ENCODE results near the gene TMEM8B. TPM values are rescaled to one million over a fixed set of nuclear protein-coding genes. Genes with fewer than 3 reads are reported as not detected.

The TMEM8B gene, protein sequence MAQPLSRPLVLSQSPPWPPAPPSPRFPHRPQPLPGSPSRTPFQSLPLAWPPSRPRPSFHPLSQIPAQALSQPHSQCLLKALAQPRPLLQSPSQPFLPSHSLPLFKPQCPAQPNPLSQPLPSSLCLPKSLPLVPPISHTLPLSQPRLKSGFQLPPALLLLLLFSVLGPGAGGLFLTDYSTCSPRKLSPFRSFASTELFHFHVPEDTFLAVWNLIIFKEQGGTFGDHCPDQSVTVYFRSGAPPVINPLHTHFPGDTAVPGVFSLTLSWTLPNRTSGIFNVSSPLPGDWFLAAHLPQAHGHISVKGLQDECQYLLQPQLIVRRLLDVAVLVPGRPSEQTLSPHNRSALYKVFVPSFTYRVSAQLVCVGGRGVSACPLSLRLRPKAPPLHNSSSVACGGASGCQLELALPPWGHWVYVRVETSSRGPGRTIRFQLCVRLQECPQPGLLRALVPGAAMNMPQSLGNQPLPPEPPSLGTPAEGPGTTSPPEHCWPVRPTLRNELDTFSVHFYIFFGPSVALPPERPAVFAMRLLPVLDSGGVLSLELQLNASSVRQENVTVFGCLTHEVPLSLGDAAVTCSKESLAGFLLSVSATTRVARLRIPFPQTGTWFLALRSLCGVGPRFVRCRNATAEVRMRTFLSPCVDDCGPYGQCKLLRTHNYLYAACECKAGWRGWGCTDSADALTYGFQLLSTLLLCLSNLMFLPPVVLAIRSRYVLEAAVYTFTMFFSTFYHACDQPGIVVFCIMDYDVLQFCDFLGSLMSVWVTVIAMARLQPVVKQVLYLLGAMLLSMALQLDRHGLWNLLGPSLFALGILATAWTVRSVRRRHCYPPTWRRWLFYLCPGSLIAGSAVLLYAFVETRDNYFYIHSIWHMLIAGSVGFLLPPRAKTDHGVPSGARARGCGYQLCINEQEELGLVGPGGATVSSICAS
- 1.7 and 2.1 TPM in 2 replicates for total RNA-seq (2014; rRNA removed; shearing (Covaris generic))

DNA sequence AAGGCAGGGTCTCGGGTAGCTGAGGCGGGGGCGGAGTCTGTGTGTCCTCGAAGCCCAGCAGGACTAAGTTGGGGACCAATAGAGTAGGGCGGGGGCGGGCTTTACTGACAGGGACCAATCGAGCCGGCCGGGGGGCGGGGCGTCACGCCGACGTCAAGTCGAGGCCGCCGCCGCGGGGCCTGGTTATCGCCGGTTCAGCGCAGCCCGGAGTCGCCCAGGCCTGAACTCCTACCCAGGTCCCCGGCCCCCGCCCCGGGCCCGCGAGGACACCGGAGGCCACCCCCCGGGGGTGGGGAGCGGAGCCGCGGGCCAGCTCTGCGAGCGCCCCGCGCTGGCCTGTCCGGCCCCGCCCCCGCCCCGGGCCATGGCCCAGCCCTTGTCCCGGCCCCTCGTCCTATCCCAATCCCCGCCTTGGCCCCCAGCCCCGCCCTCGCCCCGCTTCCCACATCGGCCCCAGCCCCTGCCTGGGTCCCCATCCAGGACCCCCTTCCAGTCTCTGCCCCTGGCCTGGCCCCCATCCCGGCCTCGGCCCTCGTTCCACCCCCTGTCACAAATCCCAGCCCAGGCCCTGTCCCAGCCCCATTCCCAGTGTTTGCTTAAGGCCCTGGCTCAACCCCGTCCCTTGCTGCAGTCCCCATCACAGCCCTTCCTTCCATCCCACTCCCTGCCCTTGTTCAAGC is at the start of gene TMEM8B:
TSS of gene TMEM8B (plus strand) at position 145 of the 680 bp plus-strand sequence. CDS start at position 365, 220 bp downstream.
- peak; percentile 94 to 95 for DNase-seq
- peak within 1 kb of the TSS; percentile 90 for H3K4me3 ChIP-seq
- H3K36me3 ChIP-seq: no peaks in the 10 kb centered on the region
- H3K27me3 ChIP-seq: no peaks in the 10 kb centered on the region
- peak within 1 kb of the TSS; percentile 39; the same call in 1 of the 2 replicates for H3K27ac ChIP-seq
- H3K4me1 ChIP-seq: peaks cover 15% of the 10 kb centered on the region
- H3K9me3 ChIP-seq (replicated peaks): no peaks in the 10 kb centered on the region

DNA sequence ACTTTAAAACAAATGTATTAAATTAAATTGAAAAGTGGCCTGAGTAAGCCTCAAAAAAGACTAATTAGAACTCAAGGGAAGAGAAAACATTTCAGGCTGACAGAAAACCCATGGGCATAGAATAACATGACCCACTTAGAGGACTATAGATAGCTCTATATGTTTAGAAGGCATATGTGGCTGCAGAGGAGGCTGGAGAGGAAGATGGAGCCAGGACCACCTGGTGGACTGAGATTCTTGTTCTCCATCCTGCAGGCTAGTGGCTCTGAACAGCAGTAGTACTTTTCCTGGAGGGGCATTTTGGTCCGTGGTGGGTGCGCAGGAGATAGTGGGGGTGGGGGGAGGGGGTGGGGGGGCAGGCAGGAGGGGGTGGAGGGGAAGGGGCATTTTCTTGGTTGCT is 48.0 kb upstream of the TMEM8B start:
- Histone ChIP-seq H3K27me3 (no peaks in the 10 kb centered on the region), H3K27ac (no peak overlapping the region), H3K9me3 (replicated peaks) (no peaks in the 10 kb centered on the region), H3K4me3 (no peak overlapping the region), H3K4me1 (no peaks in the 10 kb centered on the region; the same call in 1 of the 2 replicates), H3K36me3 (no peaks in the 10 kb centered on the region)
- DNase-seq: no peak

DNA sequence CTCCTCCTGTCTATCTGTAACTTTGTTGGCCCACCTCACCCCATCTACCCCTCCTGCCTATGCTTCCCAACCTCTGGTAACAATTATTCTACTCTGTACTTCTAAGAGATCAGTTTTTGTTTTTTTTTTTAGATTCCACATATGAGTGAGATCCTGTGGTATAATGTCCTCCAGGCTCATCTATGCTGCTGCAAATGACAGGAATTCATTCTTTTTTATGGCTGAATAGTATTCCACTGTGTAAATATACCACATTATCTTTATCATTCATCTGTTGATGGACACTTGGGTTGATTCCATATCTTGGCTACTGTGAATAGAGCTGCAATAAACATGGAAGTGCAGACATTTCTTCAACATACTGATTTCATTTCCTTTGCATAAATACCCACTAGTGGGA is 45.6 kb upstream of the TMEM8B start:
- Histone ChIP-seq H3K4me3 (no peak overlapping the region), H3K27ac (no peak overlapping the region), H3K4me1 (no peaks in the 10 kb centered on the region), H3K27me3 (no peaks in the 10 kb centered on the region), H3K9me3 (replicated peaks) (no peaks in the 10 kb centered on the region), H3K36me3 (no peaks in the 10 kb centered on the region)
- no peak for DNase-seq

DNA sequence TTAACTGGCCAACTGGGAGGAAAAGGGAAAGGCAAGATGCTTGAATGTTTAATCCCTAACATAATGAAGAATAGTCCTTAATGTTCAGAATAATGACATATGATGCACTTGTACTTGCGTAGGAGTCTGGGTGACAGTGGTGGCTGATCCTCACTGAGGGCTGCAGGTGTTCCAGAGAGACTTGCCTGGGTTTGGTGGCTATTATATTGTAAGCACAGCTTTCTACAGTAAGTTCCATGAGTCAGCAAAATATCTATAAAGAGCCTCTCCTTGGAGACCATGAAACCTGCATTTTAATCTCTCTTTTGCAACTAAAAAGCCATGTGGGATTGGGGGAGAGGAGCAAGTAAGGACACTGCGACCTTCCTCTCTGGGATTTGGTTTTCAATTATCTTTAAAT is 39.5 kb upstream of the TMEM8B start:
- H3K27me3 ChIP-seq: no peaks in the 10 kb centered on the region
- DNase-seq: no peak
- H3K4me1 ChIP-seq: peaks cover 4% of the 10 kb centered on the region; the same call in 1 of the 2 replicates
- H3K27ac ChIP-seq: no peak overlapping the region
- H3K4me3 ChIP-seq: no peak overlapping the region
- H3K9me3 ChIP-seq (replicated peaks): no peaks in the 10 kb centered on the region
- H3K36me3 ChIP-seq: no peaks in the 10 kb centered on the region

DNA sequence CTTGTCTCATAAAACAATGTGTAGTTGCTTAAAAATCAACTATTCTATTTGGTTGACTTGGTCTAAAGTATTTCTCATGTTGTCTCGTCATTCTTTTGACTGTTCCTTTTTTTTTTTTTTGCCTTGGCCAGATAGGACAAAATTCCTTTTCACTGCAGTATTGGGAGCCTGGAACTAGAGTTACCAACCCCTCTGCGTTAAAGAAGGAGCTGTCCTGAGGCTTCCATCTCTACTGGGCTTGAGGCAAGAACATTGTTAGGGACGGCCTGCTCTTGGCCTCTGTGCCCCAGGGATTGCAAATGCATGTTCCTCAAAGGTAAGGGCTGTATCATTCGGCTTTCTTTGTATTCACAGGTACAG is 39.0 kb upstream of the TMEM8B start:
- Histone ChIP-seq H3K4me3 (no peak overlapping the region), H3K36me3 (no peaks in the 10 kb centered on the region), H3K27me3 (no peaks in the 10 kb centered on the region), H3K27ac (no peak overlapping the region), H3K9me3 (replicated peaks) (no peaks in the 10 kb centered on the region), H3K4me1 (peaks cover 4% of the 10 kb centered on the region; the same call in 1 of the 2 replicates)
- no peak for DNase-seq

DNA sequence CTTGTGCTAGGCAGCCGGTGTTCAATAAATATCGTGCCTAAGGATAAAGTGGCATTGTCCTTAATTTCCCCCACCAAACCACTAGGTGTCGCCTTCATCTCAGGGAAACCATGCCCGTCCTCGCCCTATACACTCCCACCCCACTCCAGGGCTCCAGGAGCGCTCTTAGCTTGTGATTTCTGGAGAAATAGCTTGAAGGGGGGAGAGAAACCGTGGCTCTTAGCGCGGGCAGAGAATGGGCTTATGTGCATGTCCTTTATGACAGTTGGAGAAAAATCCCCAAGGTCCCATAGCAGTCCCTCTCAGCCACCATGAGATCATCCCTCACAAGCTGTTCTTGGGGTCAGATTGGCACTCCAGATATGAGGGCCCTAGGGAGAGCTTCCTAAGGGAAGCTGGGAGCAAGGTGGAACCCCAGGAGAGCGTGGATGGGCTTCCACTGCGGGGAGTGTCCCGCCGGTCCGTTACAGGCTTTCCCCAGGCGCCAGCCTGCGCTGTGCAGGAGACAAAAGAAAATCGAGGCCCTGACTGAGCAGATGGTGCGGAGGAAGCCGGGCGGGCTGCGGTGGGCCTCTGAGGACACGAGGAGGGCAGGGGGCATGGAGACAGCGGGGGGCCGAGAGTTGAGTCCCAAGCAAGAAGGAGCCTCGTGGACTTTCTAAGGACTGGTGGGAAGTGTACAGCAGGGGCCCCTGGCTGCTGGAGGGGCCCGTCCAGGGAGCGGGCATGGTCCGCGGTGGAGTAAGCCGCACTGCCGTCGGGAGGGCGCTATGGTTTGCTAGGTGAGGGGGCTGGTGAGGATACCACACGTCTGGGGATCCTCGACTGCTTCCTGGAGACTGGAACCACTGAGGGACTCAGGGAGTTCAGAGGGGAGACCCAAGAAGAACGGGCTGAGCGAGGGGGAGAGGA is 38.4 kb upstream of the TMEM8B start:
- H3K4me3 ChIP-seq: no peak overlapping the region
- no peaks in the 10 kb centered on the region for H3K27me3 ChIP-seq
- peaks cover 4% of the 10 kb centered on the region; the same call in 1 of the 2 replicates for H3K4me1 ChIP-seq
- H3K36me3 ChIP-seq: no peaks in the 10 kb centered on the region
- no peaks in the 10 kb centered on the region for H3K9me3 ChIP-seq (replicated peaks)
- no peak overlapping the region for H3K27ac ChIP-seq
- peak; percentile 66 to 83 for DNase-seq

DNA sequence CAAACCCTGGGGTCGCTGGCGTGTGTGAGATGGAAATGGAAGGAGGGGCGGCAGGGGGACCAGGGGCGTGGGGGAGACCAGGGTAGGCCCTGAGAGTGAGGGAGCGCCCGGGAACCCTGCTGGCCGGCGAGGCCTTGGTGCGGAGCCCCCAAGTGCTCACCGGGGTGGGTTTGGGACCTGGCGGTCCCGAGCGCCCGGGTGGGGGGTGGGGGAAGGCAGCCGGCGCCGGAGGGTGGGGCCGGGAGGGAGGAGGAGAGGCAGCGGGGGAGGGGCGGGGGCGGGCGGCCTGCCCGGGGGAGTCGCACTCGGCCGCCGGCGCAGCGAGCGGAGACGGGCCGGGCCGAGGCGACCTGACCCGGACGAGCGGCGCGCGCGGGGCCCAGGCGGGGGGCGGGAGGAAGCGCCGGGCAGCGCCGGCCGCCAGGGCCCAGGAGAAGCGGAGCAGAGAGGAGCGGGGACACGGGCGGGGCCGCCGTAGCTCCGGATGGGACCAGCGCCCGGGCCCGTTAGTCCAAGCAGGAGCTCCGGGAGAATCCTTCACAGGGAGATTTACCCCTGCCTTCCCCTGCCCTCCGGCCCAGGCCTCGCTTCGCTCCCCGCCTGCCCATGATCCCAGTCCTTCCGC is 37.6 kb upstream of the TMEM8B start, which contains the start of gene NPR2:
TSS of gene NPR2 (plus strand) at position 295 of the 625 bp plus-strand sequence. CDS start 818 bp downstream, outside the sequence.
- Histone ChIP-seq H3K27me3 (no peaks in the 10 kb centered on the region), H3K9me3 (replicated peaks) (no peaks in the 10 kb centered on the region), H3K4me3 (no peak within 1 kb of the TSS), H3K27ac (no peak within 1 kb of the TSS), H3K36me3 (no peaks in the 10 kb centered on the region), H3K4me1 (peaks cover 4% of the 10 kb centered on the region; the same call in 1 of the 2 replicates)
- DNase-seq: no peak

DNA sequence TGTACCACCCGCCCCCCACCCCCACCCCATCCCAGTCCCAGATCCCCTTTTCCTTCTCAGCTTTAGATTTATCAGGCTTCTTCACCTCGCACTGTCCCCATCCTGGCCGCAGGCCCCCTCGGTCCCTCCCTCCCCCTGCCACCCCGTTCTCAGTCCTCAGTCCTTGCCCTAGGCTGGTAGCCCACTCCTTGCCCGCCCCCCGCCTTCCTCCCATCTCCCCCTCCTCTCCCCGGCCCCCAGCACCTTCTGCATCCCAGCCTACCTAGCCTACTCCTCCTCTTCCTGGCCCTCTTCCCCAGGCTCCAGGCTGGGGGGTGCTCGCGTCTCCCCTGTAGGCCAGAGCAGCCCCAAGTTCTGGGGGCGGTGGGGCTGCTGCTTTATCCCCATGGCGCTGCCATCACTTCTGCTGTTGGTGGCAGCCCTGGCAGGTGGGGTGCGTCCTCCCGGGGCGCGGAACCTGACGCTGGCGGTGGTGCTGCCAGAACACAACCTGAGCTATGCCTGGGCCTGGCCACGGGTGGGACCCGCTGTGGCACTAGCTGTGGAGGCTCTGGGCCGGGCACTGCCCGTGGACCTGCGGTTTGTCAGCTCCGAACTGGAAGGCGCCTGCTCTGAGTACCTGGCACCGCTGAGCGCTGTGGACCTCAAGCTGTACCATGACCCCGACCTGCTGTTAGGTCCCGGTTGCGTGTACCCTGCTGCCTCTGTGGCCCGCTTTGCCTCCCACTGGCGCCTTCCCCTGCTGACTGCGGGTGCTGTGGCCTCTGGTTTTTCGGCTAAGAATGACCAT is 36.8 kb upstream of the TMEM8B start:
- H3K36me3 ChIP-seq: no peaks in the 10 kb centered on the region
- peaks cover 4% of the 10 kb centered on the region; the same call in 1 of the 2 replicates for H3K4me1 ChIP-seq
- H3K27ac ChIP-seq: no peak overlapping the region

DNA sequence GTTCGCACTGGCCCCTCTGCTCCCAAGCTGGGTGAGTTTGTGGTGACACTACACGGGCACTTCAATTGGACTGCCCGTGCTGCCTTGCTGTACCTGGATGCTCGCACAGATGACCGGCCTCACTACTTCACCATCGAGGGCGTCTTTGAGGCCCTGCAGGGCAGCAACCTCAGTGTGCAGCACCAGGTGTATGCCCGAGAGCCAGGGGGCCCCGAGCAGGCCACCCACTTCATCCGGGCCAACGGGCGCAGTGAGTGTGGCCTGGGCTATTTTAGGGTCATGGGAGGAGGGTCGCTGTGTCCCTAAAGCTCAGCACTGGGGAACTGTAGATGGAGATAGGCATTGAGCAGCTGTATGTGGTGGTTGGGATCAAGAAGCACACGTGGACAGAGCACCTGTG is 36.2 kb upstream of the TMEM8B start:
- Histone ChIP-seq H3K9me3 (replicated peaks) (no peaks in the 10 kb centered on the region), H3K27me3 (no peaks in the 10 kb centered on the region), H3K27ac (no peak overlapping the region), H3K4me1 (peaks cover 6% of the 10 kb centered on the region; the same call in 1 of the 2 replicates), H3K4me3 (no peak overlapping the region), H3K36me3 (no peaks in the 10 kb centered on the region)
- DNase-seq: no peak

More for the DNA sequence above, 36.8 kb upstream of the TMEM8B start:
- Histone ChIP-seq H3K27me3 (no peaks in the 10 kb centered on the region), H3K9me3 (replicated peaks) (no peaks in the 10 kb centered on the region), H3K4me3 (no peak overlapping the region)
- no peak for DNase-seq

DNA sequence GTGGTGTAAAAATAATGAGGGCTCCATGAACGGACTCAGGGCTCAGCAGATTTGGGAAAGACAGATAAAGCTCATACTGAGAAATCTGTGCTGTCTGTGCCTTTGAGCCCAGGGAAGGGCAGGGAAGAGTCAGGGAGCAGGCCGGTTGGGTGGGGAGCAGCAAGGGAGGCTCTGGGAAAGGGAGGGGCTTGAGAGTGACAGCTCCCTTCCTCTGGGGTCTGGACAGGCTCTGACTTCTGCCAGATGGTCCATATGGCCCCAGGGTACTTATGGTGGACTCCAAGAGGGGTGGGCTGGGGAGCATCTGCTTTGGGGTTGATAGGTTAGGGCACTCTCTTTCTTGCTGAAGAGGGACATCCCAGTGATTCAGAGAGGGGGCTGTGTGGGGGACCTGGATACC is 35.6 kb upstream of the TMEM8B start:
- DNase-seq: no peak
- Histone ChIP-seq H3K36me3 (no peaks in the 10 kb centered on the region), H3K9me3 (replicated peaks) (no peaks in the 10 kb centered on the region), H3K4me1 (peaks cover 10% of the 10 kb centered on the region; the same call in 1 of the 2 replicates), H3K4me3 (no peak overlapping the region), H3K27ac (no peak overlapping the region), H3K27me3 (no peaks in the 10 kb centered on the region)

DNA sequence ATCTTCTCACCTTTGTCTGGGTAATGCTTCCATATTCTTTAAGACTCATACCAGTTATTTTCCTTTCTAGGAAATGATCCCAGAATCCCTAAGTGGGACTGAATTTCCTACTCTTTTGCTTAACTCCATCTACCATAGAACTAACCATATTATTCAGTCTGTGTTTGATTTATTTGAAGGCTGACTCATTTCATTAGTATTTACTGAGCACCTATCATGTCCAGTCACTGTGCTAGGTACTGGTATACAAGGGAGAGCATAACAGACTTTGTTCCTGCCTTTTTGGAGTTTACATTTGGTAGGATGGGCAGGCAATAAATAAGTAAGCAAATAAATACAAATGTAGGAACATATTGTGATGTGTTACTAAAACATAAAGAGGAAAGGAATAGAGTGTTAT is 33.3 kb upstream of the TMEM8B start:
- no peaks in the 10 kb centered on the region for H3K9me3 ChIP-seq (replicated peaks)
- H3K36me3 ChIP-seq: no peaks in the 10 kb centered on the region
- H3K4me1 ChIP-seq: peaks cover 10% of the 10 kb centered on the region; the same call in 1 of the 2 replicates
- H3K27ac ChIP-seq: no peak overlapping the region
- H3K4me3 ChIP-seq: no peak overlapping the region
- H3K27me3 ChIP-seq: no peaks in the 10 kb centered on the region
- no peak for DNase-seq

DNA sequence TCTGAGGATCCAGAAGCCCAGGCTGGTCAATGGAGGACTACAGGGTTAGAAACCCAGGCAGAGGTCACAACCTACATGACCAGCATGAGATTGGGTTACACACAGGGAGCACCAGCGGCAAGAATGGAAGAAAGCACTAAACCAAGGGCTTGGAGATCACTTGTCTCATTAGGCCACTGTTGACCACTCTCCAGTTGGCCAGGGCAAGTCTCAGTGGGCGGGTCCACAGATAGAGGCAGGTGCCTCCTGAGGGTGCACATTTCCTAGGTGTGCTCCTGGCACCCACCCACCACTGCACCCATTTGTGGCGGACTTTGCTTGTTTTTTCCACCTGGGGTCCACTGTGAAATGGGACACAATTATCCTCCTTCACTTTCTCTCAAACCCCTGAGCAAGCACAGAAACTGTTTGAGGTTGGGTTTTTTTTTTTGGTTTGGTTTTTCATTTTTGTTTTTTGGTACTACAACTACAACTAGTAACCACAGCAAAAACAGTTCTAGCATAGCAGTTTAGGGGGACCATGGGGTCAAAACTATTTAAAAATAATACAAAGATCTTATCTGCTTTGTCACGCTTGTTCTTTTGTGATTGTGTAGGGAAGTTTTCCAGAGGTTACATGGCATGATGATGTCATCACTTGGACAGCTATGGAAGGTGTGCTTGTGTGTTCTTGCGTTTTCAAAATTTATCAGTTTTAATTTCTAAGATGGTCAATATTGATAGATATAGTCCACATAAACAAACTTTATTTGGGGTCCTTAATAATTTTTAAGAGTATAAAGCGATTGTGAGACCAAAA is 31.5 kb upstream of the TMEM8B start:
- no peaks in the 10 kb centered on the region for H3K27me3 ChIP-seq
- no peak overlapping the region for H3K4me3 ChIP-seq
- no peaks in the 10 kb centered on the region for H3K36me3 ChIP-seq
- H3K4me1 ChIP-seq: peaks cover 10% of the 10 kb centered on the region; the same call in 1 of the 2 replicates
- DNase-seq: no peak
- no peaks in the 10 kb centered on the region for H3K9me3 ChIP-seq (replicated peaks)
- H3K27ac ChIP-seq: no peak overlapping the region
